GM12878 (cell line): ENCODE data around the gene OR6C75. TPM values are rescaled to one million over a fixed set of nuclear protein-coding genes. Genes with fewer than 3 reads are reported as not detected.
"Not testable (repeated sequence)": the region's sequence is repeated elsewhere in the genome, so short reads cannot be mapped to it uniquely, and the experiment has no call there.

ENCODE experiments used
- ATAC-seq: fragments of 200-7000 bp; cut with Tn5 transposase; 3 replicates; pipeline ENCODE4 v1.9.1; 2020; ENCODE audit warnings: mild to moderate bottlenecking, moderate library complexity
- BruUV-seq: library from RNA; stranded (reverse); fragments of 400-500 nt; replicated peaks from 2 replicates; lab custom pipeline; 2021; lab: Mats Ljungman, UMichigan
- CTCF ChIA-PET: fragments of 300-600 bp; sonication (Branson Sonifier 250); formaldehyde crosslinking; extraction: SDS; loops from one replicate; lab custom pipeline; 2021; ENCODE audit warnings: inconsistent platforms; lab: Yijun Ruan, JAX
- POLR2A ChIA-PET: fragments of 350-600 bp; formaldehyde crosslinking; extraction: SDS; loops from one replicate; lab custom pipeline; 2021; ENCODE audit warnings: inconsistent platforms; lab: Charles Lee
- RAD21 ChIA-PET: fragments of 300-600 bp; sonication (Branson Sonifier 250); formaldehyde crosslinking; loops from one replicate; lab custom pipeline; 2023; ENCODE audit warnings: antibody characterized with exemption; ENCODE audit not compliant: unreplicated experiment; lab: Charles Lee
- SMC1A ChIA-PET: fragments of 300-600 bp; sonication (Branson Sonifier 250); formaldehyde crosslinking; loops from one replicate; lab custom pipeline; 2023; ENCODE audit not compliant: unreplicated experiment, uncharacterized antibody; lab: Charles Lee
- DNase-seq: peaks from one replicate; pipeline ENCODE4 v3.0.0-alpha.2; 2011; ENCODE audit warnings: low read depth, low spot score
- FAIRE-seq: peaks from 3 replicates; lab custom pipeline; 2011; peaks lifted over from hg19 to GRCh38; lab: Jason Lieb, UNC
- H2AFZ ChIP-seq: 2 replicates; pipeline ENCODE4 v1.6.0; 2011; ENCODE audit warnings: low read depth, low read length, control low read depth; ENCODE audit not compliant: control insufficient read depth
- H3K27ac ChIP-seq: 2 replicates; pipeline ENCODE4 v1.5.1; 2011; ENCODE audit warnings: control low read depth; ENCODE audit not compliant: control insufficient read depth, insufficient read depth
- H3K27me3 ChIP-seq, 2 experiments: replicated peaks in 1 of 2; 2 replicates each; pipeline versions ENCODE4 v1.6.0 to v1.6.1; 2011; ENCODE audit warnings: low read length in 1 of 2; ENCODE audit not compliant: control insufficient read depth in 2 of 2, insufficient read depth in 2 of 2
- H3K36me3 ChIP-seq, 2 experiments: 2 replicates each; pipeline ENCODE4 v1.5.1; 2011; ENCODE audit warnings: low read length in 1 of 2; ENCODE audit not compliant: control insufficient read depth in 2 of 2, insufficient read depth in 2 of 2
- H3K4me1 ChIP-seq: 2 replicates; pipeline ENCODE4 v1.6.1; 2011; ENCODE audit warnings: mild to moderate bottlenecking, low read length, moderate library complexity, mixed read lengths; ENCODE audit not compliant: control insufficient read depth, insufficient read depth
- H3K4me2 ChIP-seq: 2 replicates; pipeline ENCODE4 v1.6.0; 2011; ENCODE audit warnings: control low read depth; ENCODE audit not compliant: control insufficient read depth, insufficient read depth
- H3K4me3 ChIP-seq: fragments of 200-600 bp; sonication (generic); 2 replicates; pipeline ENCODE4 v1.5.1; 2016
- H3K79me2 ChIP-seq: 2 replicates; pipeline ENCODE4 v1.6.0; 2011; ENCODE audit warnings: low read length; ENCODE audit not compliant: control insufficient read depth, insufficient read depth
- H3K9ac ChIP-seq: 2 replicates; pipeline ENCODE4 v1.8.0; 2011; ENCODE audit warnings: low read length, control low read depth, mixed read lengths; ENCODE audit not compliant: control insufficient read depth, insufficient read depth
- H3K9me3 ChIP-seq: replicated peaks from 3 replicates; pipeline ENCODE4 v1.5.1; 2011; ENCODE audit warnings: mild to moderate bottlenecking, low read length; ENCODE audit not compliant: control insufficient read depth, insufficient read depth
- H4K20me1 ChIP-seq: 2 replicates; pipeline ENCODE4 v1.6.0; 2011; ENCODE audit not compliant: control insufficient read depth, insufficient read depth
- FOXM1 ChIP-seq: IDR thresholded peaks from 2 replicates; pipeline ENCODE4 v1.6.1; 2012; ENCODE audit warnings: low read depth, mild to moderate bottlenecking, inconsistent platforms, low read length, moderate library complexity
- HDAC6 ChIP-seq: fragments of 200-600 bp; sonication (generic); IDR thresholded peaks from one replicate; pipeline ENCODE4 v1.8.0; 2017; ENCODE audit warnings: antibody characterized with exemption; ENCODE audit not compliant: unreplicated experiment
- JUNB ChIP-seq: IDR thresholded peaks from 2 replicates; pipeline ENCODE4 v1.6.1; 2016; ENCODE audit warnings: antibody characterized with exemption, mild to moderate bottlenecking
- MTA2 ChIP-seq: fragments of 450-650 bp; IDR thresholded peaks from 2 replicates; pipeline ENCODE4 v1.6.1; 2016; ENCODE audit warnings: low read depth, mild to moderate bottlenecking, moderate library complexity
- NFIC ChIP-seq: IDR thresholded peaks from 2 replicates; pipeline ENCODE4 v1.6.1; 2012; ENCODE audit warnings: low read depth, mild to moderate bottlenecking, inconsistent platforms, low read length, moderate library complexity
- PAX5 ChIP-seq: IDR thresholded peaks from 2 replicates; pipeline ENCODE4 v1.6.1; 2011; ENCODE audit warnings: low read depth, low read length, borderline replicate concordance
- PML ChIP-seq: IDR thresholded peaks from 2 replicates; pipeline ENCODE4 v1.6.1; 2012; ENCODE audit warnings: low read length, inconsistent platforms
- STAT3 ChIP-seq: IDR thresholded peaks from 2 replicates; pipeline ENCODE4 v1.6.1; 2011; ENCODE audit warnings: low read depth, low read length, improper control_type of control experiment
- WGBS: methylation state at CpG from one replicate; pipeline ENCODE4 v1.1.6; 2016; ENCODE audit warnings: low lambda C conversion rate; ENCODE audit not compliant: insufficient replicate concordance, insufficient coverage; ENCODE audit errors: missing lambda C conversion rate; 5-methylcytosine and 5-hydroxymethylcytosine counted together
- in situ Hi-C: fragments of 300-500 bp; cut with MboI; formaldehyde crosslinking; loops from 9 replicates; pipeline ENCODE4 v1.14.3; 2018; ENCODE audit warnings: mixed read lengths
- intact Hi-C: fragments of 100-400 bp; cut with micrococcal nuclease; formaldehyde crosslinking; loops from one replicate; pipeline ENCODE4 v1.14.2; 2022; ENCODE audit not compliant: unreplicated experiment
- polyA plus RNA-seq, 11 experiments: library from polyadenylated mRNA; depleted of rRNA in 4 of 11; unstranded in 6 of 11; stranded (reverse) in 5 of 11; fragments of >200 nt; fragmentation: Nextera tagmentation in 4 of 11; fragmentation: Illumina TruSeq in 1 of 11; extraction: Ambion mirVana in 4 of 11; extraction: Trizol in 1 of 11; gene quantifications; 1 replicate in 1 of 11; 2 replicates in 10 of 11; pipeline versions ENCODE4 v1.2.1 to v1.2.3, GENCODE V29; 2011 to 2016; ENCODE audit warnings: inconsistent platforms in 2 of 11, missing spikeins in 2 of 11, low read depth in 1 of 11
- total RNA-seq, 4 experiments: library from RNA; depleted of rRNA in 3 of 4; stranded (reverse); fragments of >200 nt in 3 of 4; fragmentation: Illumina TruSeq in 1 of 4; extraction: Trizol in 1 of 4; gene quantifications; 2 replicates each; pipeline versions ENCODE4 v1.2.1 to v1.2.3, GENCODE V29; 2013 to 2021
- TF ChIP-seq, protein P1 (sequence below): fragments of 450-650 bp; IDR thresholded peaks from 2 replicates; pipeline ENCODE4 v1.6.1; 2017; ENCODE audit warnings: mild to moderate bottlenecking, low read depth, inconsistent platforms; ENCODE audit not compliant: poor library complexity, severe bottlenecking
- TF ChIP-seq, protein P2 (sequence below): fragments of 450-650 bp; IDR thresholded peaks from 2 replicates; pipeline ENCODE4 v1.6.1; 2017; ENCODE audit warnings: low read depth, mild to moderate bottlenecking, moderate library complexity

Gene OR6C75
- total and polyA plus RNA-seq, 10 of the 15 experiments (the other 5 are each of a cell fraction or from before 2014, with no cell fraction given), result not detected

DNA sequence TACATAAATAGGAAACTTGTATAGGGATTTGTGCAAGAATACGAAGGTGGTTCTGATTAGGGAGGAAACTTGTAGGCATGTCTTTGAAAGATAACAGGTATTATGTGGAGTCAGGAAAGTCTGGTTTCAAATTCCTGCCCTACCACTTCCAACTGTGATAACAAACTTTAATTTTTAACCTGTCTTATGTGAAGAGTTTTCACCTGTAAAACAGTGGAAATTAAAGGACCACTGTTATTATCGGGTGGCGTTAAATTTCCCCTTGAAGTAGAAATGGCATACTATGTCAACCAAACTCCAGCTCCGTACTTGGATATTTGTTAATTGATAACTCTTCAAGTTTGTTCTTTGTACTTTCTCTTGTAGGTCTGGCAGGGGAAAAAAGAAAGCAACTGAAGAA, 42.6 kb upstream of the OR6C75 start:
- no peak for ATAC-seq
- POLR2A ChIA-PET, result no interaction called here
- Histone ChIP-seq H3K9ac (no peak overlapping the region), H3K36me3 (no peaks in the 10 kb centered on the region), H3K27me3 (no peaks in the 10 kb centered on the region), H3K79me2 (no peaks in the 10 kb centered on the region), H3K4me1 (no peaks in the 10 kb centered on the region), H2AFZ (no peak overlapping the region), H3K9me3 (no peaks in the 10 kb centered on the region), H3K4me2 (no peak overlapping the region), H3K4me3 (no peak overlapping the region), H3K27ac (no peak overlapping the region), H4K20me1 (no peaks in the 10 kb centered on the region)
- TF ChIP-seq PAX5 (no peak), FOXM1 (no peak), MTA2 (no peak), PML (no peak), STAT3 (no peak), JUNB (no peak), NFIC (no peak), HDAC6 (no peak)
- TF ChIP-seq, protein P1, sequence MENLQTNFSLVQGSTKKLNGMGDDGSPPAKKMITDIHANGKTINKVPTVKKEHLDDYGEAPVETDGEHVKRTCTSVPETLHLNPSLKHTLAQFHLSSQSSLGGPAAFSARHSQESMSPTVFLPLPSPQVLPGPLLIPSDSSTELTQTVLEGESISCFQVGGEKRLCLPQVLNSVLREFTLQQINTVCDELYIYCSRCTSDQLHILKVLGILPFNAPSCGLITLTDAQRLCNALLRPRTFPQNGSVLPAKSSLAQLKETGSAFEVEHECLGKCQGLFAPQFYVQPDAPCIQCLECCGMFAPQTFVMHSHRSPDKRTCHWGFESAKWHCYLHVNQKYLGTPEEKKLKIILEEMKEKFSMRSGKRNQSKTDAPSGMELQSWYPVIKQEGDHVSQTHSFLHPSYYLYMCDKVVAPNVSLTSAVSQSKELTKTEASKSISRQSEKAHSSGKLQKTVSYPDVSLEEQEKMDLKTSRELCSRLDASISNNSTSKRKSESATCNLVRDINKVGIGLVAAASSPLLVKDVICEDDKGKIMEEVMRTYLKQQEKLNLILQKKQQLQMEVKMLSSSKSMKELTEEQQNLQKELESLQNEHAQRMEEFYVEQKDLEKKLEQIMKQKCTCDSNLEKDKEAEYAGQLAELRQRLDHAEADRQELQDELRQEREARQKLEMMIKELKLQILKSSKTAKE, result no peak
- TF ChIP-seq, protein P2, sequence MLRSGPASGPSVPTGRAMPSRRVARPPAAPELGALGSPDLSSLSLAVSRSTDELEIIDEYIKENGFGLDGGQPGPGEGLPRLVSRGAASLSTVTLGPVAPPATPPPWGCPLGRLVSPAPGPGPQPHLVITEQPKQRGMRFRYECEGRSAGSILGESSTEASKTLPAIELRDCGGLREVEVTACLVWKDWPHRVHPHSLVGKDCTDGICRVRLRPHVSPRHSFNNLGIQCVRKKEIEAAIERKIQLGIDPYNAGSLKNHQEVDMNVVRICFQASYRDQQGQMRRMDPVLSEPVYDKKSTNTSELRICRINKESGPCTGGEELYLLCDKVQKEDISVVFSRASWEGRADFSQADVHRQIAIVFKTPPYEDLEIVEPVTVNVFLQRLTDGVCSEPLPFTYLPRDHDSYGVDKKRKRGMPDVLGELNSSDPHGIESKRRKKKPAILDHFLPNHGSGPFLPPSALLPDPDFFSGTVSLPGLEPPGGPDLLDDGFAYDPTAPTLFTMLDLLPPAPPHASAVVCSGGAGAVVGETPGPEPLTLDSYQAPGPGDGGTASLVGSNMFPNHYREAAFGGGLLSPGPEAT, result no peak
- intact Hi-C loops (no loop called here), in situ Hi-C loops (no loop called here)
- RAD21 ChIA-PET, result no interaction called here
- CTCF ChIA-PET, result no interaction called here
- BruUV-seq, result no TSS peak
- SMC1A ChIA-PET, result no interaction called here
- WGBS, result 53% methylated on average over 4 of the region's 4 CpGs
- no peak for DNase-seq
- no peak for FAIRE-seq

DNA sequence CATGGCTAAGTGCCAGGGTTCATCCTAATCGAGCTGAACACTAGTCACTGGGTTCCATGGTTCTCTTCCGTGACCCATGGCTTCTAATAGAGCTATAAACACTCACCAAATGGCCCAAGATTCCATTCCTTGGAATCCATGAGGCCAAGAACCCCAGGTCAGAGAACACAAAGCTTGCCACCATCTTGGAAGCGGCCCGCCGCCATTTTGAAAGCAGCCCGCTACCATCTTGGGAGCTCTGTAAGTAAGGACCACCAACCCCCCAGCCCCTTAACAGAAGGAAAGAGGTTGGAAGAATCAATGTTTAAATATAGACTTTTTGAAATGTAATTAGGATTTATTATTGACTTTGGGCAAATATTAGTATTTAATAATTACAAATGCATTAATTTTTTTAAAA, 37.0 kb upstream of the OR6C75 start:
- H4K20me1 ChIP-seq, BruUV-seq, H3K36me3 ChIP-seq, H3K9ac ChIP-seq, H3K4me2 ChIP-seq, SMC1A ChIA-PET, DNase-seq, H3K27me3 ChIP-seq, H3K79me2 ChIP-seq, RAD21 ChIA-PET, FAIRE-seq, intact Hi-C loops, H2AFZ ChIP-seq, H3K27ac ChIP-seq, POLR2A ChIA-PET, ATAC-seq, CTCF ChIA-PET, H3K9me3 ChIP-seq, H3K4me1 ChIP-seq, in situ Hi-C loops, H3K4me3 ChIP-seq: not testable (repeated sequence)
- whole genome bisulfite sequencing, result 73% methylated on average over 6 of the region's 6 CpGs
